ENCODE measurements around the gene NMBR. TPM values are rescaled to one million over a fixed set of nuclear protein-coding genes. Genes with fewer than 3 reads are reported as not detected.
"Not testable (repeated sequence)": the region's sequence is repeated elsewhere in the genome, so short reads cannot be mapped to it uniquely, and the experiment has no call there.

The NMBR gene
- total and polyA plus RNA-seq, 9 donors: 0.09 to 0.36 (median 0.15) TPM; not detected in 4

DNA sequence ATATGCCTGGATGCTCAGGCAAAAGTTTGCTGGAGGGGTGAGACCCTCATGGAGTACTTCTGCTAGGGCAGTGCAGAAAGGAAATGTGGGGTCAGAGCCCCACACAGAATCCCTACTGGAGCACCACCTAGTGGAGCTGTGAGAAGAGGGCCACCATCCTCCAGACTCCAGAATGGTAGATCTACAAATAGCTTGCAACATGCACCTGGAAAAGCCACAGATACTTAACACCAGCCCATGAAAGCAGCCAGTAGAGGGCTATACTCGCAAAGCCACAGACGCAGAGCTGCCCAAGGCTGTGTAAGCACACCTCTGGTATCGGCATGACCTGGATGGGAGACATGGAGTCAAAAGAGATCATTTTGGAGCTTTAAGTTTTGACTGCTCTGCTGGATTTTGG, 74.9 kb downstream of the NMBR start:
- Histone ChIP-seq H3K27ac (ENCODE audit: low read length) (no peak overlapping the region), H3K4me3 (ENCODE audit: low read length) (no peak overlapping the region), H3K36me3 (ENCODE audit: control insufficient read depth, insufficient read depth, low read length) (no peaks in the 10 kb centered on the region), H3K9me3 (replicated peaks; ENCODE audit: control insufficient read depth, low read depth, low read length) (peaks cover 3% of the 10 kb centered on the region), H3K27me3 (ENCODE audit: control insufficient read depth, insufficient read depth, low read length) (no peaks in the 10 kb centered on the region), H3K4me1 (ENCODE audit: control insufficient read depth, insufficient read depth, low read length) (no peaks in the 10 kb centered on the region)
- no peak for DNase-seq
- no CpG with 5 or more reads among the region's 3 CpGs for WGBS (ENCODE audit: insufficient coverage)

DNA sequence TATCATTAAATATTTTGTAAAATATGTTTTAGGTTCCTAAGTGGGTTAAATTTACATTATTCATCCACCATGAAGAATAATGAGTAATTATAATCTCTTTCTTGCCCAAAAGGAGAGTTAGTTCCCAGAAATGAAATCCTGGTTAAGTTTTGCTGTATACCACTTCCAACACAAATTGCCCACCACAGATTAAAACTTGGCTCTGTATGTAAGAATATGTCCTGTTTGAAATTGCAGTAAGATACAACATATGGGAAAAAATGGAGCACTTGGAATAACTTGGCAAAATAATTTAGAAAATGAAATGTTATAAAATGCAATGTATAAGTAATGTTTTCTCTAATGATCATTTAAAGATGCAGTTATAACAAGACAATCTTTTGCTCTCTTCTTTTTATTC, 78.5 kb downstream of the NMBR start:
- Histone ChIP-seq H3K27me3 (ENCODE audit: control insufficient read depth, insufficient read depth, low read length) (no peaks in the 10 kb centered on the region), H3K9me3 (replicated peaks; ENCODE audit: control insufficient read depth, low read depth, low read length) (peaks cover 1% of the 10 kb centered on the region), H3K4me3 (ENCODE audit: low read length) (no peak overlapping the region), H3K36me3 (ENCODE audit: control insufficient read depth, insufficient read depth, low read length) (no peaks in the 10 kb centered on the region), H3K4me1 (ENCODE audit: control insufficient read depth, insufficient read depth, low read length) (no peaks in the 10 kb centered on the region), H3K27ac (ENCODE audit: low read length) (no peak overlapping the region)
- DNase-seq: no peak

DNA sequence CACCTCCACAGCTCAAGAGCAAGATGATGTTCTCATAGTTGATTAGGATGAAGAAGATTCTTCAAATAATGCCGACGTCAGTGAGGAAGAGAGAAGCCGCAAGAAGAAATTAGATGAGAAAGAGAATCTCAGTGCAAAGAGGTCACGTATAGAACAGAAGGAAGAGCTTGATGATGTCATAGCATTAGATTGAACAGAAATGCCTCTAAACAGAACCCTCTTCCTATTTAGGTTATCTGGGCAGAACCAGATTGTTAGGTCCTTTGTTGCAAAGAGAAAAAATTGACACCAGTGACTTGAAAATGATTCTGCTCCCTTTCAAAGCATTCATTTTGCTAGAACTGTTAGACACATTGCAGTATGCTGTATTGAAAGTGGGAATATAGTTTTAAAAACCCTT, 84.1 kb downstream of the NMBR start:
- not testable (repeated sequence) for H3K36me3 ChIP-seq (ENCODE audit: control insufficient read depth, insufficient read depth, low read length); H3K9me3 ChIP-seq (replicated peaks; ENCODE audit: control insufficient read depth, low read depth, low read length); H3K27me3 ChIP-seq (ENCODE audit: control insufficient read depth, insufficient read depth, low read length); H3K4me1 ChIP-seq (ENCODE audit: control insufficient read depth, insufficient read depth, low read length); DNase-seq; H3K27ac ChIP-seq (ENCODE audit: low read length); H3K4me3 ChIP-seq (ENCODE audit: low read length)
- WGBS (ENCODE audit: insufficient coverage): no CpG with 5 or more reads among the region's 4 CpGs

DNA sequence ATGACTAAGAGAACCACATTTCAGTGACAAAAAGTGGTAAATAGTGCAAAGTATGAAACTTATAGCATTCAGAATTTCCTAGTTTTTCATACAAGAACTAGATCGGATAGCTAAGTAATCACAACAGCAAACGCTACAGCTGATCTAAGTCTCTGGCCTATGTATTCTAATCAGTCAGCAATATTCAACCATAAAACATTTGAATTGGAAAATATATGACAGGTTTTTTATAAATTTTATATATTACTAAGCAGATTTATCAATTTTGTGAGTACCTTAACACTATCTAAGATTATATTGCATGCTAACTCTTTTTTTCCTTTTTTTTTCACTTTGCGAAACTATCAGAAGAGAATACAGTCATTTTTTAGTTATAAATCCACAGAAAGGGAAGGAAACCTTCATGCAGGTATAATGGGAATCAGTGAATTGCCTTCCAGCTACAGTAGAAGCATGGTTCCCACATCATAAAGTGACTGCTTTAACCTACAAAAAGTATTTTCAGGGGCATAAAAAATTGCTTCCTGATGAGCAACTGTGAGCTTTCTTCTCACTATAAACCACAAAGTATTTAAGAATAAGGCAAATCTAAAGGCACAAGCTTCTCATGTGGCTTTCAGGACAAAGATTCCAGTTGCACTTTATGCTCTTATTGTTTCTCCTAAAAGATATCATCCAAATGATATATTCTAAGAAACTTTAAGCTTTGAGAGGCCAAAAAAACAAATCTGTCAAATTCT, 88.2 kb downstream of the NMBR start:
- no CpG with 5 or more reads among the region's 3 CpGs for WGBS (ENCODE audit: insufficient coverage)
- Histone ChIP-seq H3K27ac (ENCODE audit: low read length) (no peak overlapping the region), H3K4me1 (ENCODE audit: control insufficient read depth, insufficient read depth, low read length) (no peaks in the 10 kb centered on the region), H3K27me3 (ENCODE audit: control insufficient read depth, insufficient read depth, low read length) (no peaks in the 10 kb centered on the region), H3K36me3 (ENCODE audit: control insufficient read depth, insufficient read depth, low read length) (no peaks in the 10 kb centered on the region), H3K4me3 (ENCODE audit: low read length) (no peak overlapping the region), H3K9me3 (replicated peaks; ENCODE audit: control insufficient read depth, low read depth, low read length) (no peaks in the 10 kb centered on the region)
- DNase-seq: no peak

DNA sequence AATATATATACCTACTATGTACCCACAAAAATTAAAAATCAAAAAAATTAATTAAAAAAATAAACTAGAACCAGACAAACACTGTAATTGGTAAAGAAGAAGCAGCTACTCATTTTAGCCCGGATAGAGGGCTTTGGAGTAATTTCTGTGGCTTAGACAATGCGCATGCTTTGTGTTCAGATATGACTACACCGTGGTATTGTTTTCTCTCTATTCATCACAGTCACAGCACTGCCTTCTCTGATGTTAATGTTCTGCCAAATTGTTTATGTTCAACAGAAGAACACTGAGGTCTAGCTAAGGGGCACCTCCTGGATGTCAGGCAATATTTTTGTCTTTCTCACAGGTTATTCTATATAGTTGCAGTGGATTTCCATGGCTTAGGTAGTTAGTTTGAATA, 91.7 kb downstream of the NMBR start:
- Histone ChIP-seq H3K27me3 (ENCODE audit: control insufficient read depth, insufficient read depth, low read length) (no peaks in the 10 kb centered on the region), H3K36me3 (ENCODE audit: control insufficient read depth, insufficient read depth, low read length) (no peaks in the 10 kb centered on the region), H3K4me1 (ENCODE audit: control insufficient read depth, insufficient read depth, low read length) (no peaks in the 10 kb centered on the region), H3K4me3 (ENCODE audit: low read length) (no peak overlapping the region), H3K27ac (ENCODE audit: low read length) (no peak overlapping the region), H3K9me3 (replicated peaks; ENCODE audit: control insufficient read depth, low read depth, low read length) (peaks cover 9% of the 10 kb centered on the region)
- WGBS (ENCODE audit: insufficient coverage): no CpG with 5 or more reads among the region's 3 CpGs
- no peak for DNase-seq

DNA sequence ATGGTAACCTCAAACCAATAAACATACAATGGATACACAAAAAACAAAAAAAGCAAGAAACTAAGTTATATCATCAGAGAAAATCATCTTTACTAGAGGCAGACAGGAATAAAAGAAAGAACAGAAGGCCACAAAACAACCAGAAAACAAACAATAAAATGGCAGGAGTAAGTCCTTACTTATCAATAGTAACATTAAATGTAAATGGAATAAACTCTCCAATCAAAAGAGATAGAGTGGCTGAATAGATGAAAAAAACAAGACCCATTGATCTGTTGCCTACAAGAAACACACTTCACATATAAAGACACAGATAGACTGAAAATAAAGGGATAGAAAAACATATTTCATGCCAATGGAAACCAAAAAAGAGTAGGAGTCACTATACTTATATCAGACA, 95.5 kb downstream of the NMBR start:
- Histone ChIP-seq H3K27me3 (ENCODE audit: control insufficient read depth, insufficient read depth, low read length) (no peaks in the 10 kb centered on the region), H3K4me3 (ENCODE audit: low read length) (no peak overlapping the region), H3K4me1 (ENCODE audit: control insufficient read depth, insufficient read depth, low read length) (no peaks in the 10 kb centered on the region), H3K27ac (ENCODE audit: low read length) (no peak overlapping the region), H3K36me3 (ENCODE audit: control insufficient read depth, insufficient read depth, low read length) (no peaks in the 10 kb centered on the region), H3K9me3 (replicated peaks; ENCODE audit: control insufficient read depth, low read depth, low read length) (peaks cover 9% of the 10 kb centered on the region)
- no peak for DNase-seq

DNA sequence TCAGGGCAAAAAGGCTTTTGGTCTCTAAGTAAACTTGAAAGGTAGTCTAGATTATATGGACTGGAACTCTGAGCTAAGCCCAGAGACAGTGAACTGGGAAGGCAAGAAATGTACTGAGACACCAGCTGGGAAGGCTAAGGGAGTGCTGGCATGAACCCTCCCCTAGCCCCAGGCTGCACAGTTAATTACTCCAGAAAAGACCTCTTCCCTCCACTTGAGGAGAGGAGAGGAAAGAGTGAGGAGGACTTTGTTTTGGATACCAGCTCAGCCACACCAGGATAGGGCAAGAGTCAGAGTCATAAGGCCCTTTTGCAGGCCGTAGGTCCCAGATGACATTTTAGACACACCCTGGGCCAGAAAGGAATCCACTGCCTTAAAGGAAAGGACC, 98.3 kb downstream of the NMBR start:
- no peaks in the 10 kb centered on the region for H3K27me3 ChIP-seq (ENCODE audit: control insufficient read depth, insufficient read depth, low read length)
- no peaks in the 10 kb centered on the region for H3K4me1 ChIP-seq (ENCODE audit: control insufficient read depth, insufficient read depth, low read length)
- H3K9me3 ChIP-seq (replicated peaks; ENCODE audit: control insufficient read depth, low read depth, low read length): peaks cover 8% of the 10 kb centered on the region
- H3K36me3 ChIP-seq (ENCODE audit: control insufficient read depth, insufficient read depth, low read length): no peaks in the 10 kb centered on the region
- WGBS (ENCODE audit: insufficient coverage): 92% methylated on average over 1 of the region's 1 CpG
- no peak overlapping the region for H3K27ac ChIP-seq (ENCODE audit: low read length)
- no peak overlapping the region for H3K4me3 ChIP-seq (ENCODE audit: low read length)
- no peak for DNase-seq

DNA sequence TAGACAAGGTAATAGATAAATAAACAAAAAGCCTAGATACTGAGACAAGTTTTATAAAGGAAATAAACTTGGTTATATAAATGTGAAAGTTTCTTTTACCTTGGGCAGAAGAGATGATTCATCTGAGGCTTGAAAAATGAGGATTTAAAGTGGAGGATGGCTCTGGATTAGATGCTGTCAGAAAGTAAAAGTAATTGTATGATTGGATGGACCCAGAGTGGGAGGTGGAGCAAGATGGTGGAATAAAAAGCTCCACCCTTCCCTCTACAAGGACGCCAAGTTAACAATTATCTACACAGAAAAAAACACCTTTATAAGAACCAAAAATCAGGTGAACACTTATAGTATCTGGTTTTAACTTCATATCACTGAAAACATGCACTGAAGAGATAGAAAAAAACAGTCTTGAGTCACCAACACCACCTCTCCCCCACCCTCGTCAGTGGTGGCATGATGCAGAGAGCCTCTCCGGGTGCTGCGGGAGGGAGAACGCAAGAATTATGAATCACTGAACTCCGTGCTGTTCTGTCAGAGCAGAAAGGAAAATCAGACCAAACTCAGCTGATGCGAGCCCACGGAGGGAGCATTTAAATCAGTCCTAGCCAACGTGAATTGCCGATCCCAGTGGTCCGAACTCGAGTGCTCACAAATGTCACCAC, 98.9 kb downstream of the NMBR start:
- 84% methylated on average over 10 of the region's 12 CpGs for WGBS (ENCODE audit: insufficient coverage)
- no peaks in the 10 kb centered on the region for H3K27me3 ChIP-seq (ENCODE audit: control insufficient read depth, insufficient read depth, low read length)
- no peak overlapping the region for H3K27ac ChIP-seq (ENCODE audit: low read length)
- peaks cover 7% of the 10 kb centered on the region for H3K9me3 ChIP-seq (replicated peaks; ENCODE audit: control insufficient read depth, low read depth, low read length)
- no peak overlapping the region for H3K4me3 ChIP-seq (ENCODE audit: low read length)
- H3K36me3 ChIP-seq (ENCODE audit: control insufficient read depth, insufficient read depth, low read length): no peaks in the 10 kb centered on the region
- no peak for DNase-seq
- no peaks in the 10 kb centered on the region for H3K4me1 ChIP-seq (ENCODE audit: control insufficient read depth, insufficient read depth, low read length)

DNA sequence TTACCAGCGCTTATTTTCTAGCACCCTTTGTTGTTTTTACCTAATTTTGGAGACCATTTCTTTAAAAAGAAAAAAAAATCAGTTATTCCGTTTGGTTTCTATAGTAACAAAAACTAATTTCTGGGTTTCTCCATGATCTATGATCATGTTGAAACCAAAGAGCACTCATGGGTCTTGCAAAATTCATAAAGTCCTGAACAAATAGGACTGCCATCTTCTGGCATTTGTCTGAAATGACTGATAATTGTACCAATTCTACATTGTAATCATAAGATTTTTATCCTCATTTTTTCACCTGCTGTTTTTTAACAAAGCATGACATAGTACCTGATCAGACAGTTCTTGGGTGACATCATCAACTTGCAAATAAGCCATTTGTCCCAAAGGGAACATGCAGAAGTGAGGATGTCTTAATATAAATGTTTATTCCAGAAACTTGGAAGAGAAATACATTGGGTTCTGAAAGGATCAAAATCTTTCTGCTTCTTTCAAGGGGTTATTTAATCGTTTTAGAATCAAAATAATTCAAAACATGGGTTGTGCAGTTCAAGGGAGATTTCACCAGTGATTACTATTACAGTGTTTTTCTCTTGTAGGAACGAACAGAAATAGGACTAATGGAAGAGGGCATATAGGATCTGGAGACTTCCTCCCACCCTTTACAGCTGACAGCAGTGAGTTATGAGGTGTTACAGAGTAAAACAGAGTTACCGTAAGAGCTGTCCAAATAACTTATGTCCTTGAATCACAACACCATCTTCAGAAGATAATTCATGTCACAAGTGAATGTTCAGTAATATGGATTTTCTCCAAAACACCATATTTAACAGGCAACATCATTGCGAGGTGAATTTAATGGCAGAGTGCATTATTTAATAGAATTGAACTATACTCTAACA, 101.3 kb downstream of the NMBR start:
- DNase-seq: peak; percentile 67
- Histone ChIP-seq H3K4me3 (ENCODE audit: low read length) (no peak overlapping the region), H3K4me1 (ENCODE audit: control insufficient read depth, insufficient read depth, low read length) (no peaks in the 10 kb centered on the region), H3K27me3 (ENCODE audit: control insufficient read depth, insufficient read depth, low read length) (no peaks in the 10 kb centered on the region), H3K9me3 (replicated peaks; ENCODE audit: control insufficient read depth, low read depth, low read length) (peaks cover under 1% of the 10 kb centered on the region), H3K27ac (ENCODE audit: low read length) (no peak overlapping the region), H3K36me3 (ENCODE audit: control insufficient read depth, insufficient read depth, low read length) (no peaks in the 10 kb centered on the region)
- no CpG with 5 or more reads among the region's 6 CpGs for WGBS (ENCODE audit: insufficient coverage)

DNA sequence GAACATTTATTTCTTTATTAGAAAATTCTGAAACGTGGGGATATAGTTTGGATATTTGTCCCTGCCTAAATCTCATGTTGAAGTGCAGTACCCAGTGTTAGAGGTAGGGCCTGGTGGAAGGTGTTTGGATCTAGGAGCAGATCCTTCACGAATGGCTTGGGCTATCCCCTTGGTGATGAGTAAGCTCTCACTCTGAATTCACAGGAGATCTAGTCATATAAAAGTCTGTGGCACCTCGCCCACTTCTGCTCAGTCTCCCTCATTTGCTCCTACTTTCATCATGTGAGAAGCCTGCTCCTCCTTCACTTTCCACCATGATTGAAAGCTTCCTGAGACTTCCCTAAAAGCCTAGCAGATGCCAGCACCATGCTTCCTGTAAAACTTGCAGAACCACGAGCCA, 111.0 kb downstream of the NMBR start:
- no peak for DNase-seq
- Histone ChIP-seq H3K4me3 (ENCODE audit: low read length) (no peak overlapping the region), H3K27me3 (ENCODE audit: control insufficient read depth, insufficient read depth, low read length) (no peaks in the 10 kb centered on the region), H3K27ac (ENCODE audit: low read length) (no peak overlapping the region), H3K4me1 (ENCODE audit: control insufficient read depth, insufficient read depth, low read length) (no peaks in the 10 kb centered on the region), H3K36me3 (ENCODE audit: control insufficient read depth, insufficient read depth, low read length) (no peaks in the 10 kb centered on the region), H3K9me3 (replicated peaks; ENCODE audit: control insufficient read depth, low read depth, low read length) (no peaks in the 10 kb centered on the region)
- WGBS (ENCODE audit: insufficient coverage): 90% methylated on average over 1 of the region's 4 CpGs

All from muscle of leg (tissue), 11 donors.